Measurements from ENCODE around the gene CALN1.

DNA sequence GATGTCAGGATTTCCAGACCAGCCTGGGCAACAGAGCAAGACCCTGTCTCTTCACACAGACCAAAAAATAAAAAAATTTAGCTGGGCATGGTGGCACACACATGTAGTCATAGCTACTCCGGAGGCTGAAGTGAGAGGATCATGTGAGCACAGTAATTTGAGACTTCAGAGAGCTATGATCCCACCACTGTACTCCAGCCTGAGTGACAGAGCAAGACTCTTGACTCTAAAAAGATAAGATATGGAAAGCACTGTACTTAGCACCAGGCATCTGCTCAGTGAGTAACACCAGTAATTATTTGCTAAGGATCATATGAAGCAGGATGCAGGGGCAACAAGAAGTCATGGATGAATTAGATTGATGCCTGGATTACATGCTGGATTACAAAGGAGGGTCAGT is 128.8 kb downstream of the CALN1 start:
- TF ChIP-seq EP300 (IDR thresholded peaks at IDR 0.05), result no peak
- TF ChIP-seq POLR2A (IDR thresholded peaks at IDR 0.05; ENCODE audit: low read depth), result no peak
- TF ChIP-seq, protein P1, sequence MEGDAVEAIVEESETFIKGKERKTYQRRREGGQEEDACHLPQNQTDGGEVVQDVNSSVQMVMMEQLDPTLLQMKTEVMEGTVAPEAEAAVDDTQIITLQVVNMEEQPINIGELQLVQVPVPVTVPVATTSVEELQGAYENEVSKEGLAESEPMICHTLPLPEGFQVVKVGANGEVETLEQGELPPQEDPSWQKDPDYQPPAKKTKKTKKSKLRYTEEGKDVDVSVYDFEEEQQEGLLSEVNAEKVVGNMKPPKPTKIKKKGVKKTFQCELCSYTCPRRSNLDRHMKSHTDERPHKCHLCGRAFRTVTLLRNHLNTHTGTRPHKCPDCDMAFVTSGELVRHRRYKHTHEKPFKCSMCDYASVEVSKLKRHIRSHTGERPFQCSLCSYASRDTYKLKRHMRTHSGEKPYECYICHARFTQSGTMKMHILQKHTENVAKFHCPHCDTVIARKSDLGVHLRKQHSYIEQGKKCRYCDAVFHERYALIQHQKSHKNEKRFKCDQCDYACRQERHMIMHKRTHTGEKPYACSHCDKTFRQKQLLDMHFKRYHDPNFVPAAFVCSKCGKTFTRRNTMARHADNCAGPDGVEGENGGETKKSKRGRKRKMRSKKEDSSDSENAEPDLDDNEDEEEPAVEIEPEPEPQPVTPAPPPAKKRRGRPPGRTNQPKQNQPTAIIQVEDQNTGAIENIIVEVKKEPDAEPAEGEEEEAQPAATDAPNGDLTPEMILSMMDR (IDR thresholded peaks at IDR 0.05), result no peak
- no peak for TF ChIP-seq POLR2AphosphoS5 (IDR thresholded peaks at IDR 0.05)
